AG08395 (cell line): ENCODE results near the gene ATN1.

Source experiments
- DNase-seq: peaks from one replicate; pipeline ENCODE4 v3.0.0; 2012; ENCODE audit warnings: mixed read lengths, low spot score

ATN1 gene

GRCh38 chr12:6978611-6979011, 50.9 kb downstream of the ATN1 start:
- no peak for DNase-seq

- DNase-seq, result no peak
Observed at GRCh38 chr12:6979021-6979420, 51.3 kb downstream of the ATN1 start.

- DNase-seq, result no peak
Observed at GRCh38 chr12:6979453-6979852, 51.7 kb downstream of the ATN1 start.

- DNase-seq, result no peak
Observed at GRCh38 chr12:6980075-6980474, 52.3 kb downstream of the ATN1 start.

- no peak for DNase-seq
Observed at GRCh38 chr12:6980740-6981139, 53.0 kb downstream of the ATN1 start.

- no peak for DNase-seq
Observed at GRCh38 chr12:6981152-6982052, 53.6 kb downstream of the ATN1 start.

- DNase-seq, result no peak
Observed at GRCh38 chr12:6982532-6982931, 54.8 kb downstream of the ATN1 start.

GRCh38 chr12:6987956-6988553, 60.3 kb downstream of the ATN1 start:
- no peak for DNase-seq
